ENCODE data around the gene DDX5. TPM values are rescaled to one million over a fixed set of nuclear protein-coding genes. Genes with fewer than 3 reads are reported as not detected.

Gene DDX5
- total RNA-seq, 1 experiment from 2014 or later: 832 TPM

- TF ChIP-seq CTCF (IDR thresholded peaks at IDR 0.05; ENCODE audit: unreplicated experiment): no peak
- ChIA-PET CTCF (no interaction called here), POLR2A (interaction anchor here (5.2 kb wide), 1 partner anchor 12 kb away, joined by 225 read pairs; the partner anchor contains the start of genes CEP95 and DDX5)
- intact Hi-C loops (cut with micrococcal nuclease): no loop called here
- peaks cover 19% of the 10 kb centered on the region for H3K4me1 Mint-ChIP-seq (ENCODE audit: insufficient read depth, unreplicated experiment)
- no peak for DNase-seq (ENCODE audit: unreplicated experiment)
- H3K27me3 Mint-ChIP-seq (ENCODE audit: insufficient read depth, unreplicated experiment): no peaks in the 10 kb centered on the region
- peak overlapping the region; percentile 100 for H3K4me3 Mint-ChIP-seq (ENCODE audit: unreplicated experiment)
- no peak overlapping the region for H3K27ac Mint-ChIP-seq (ENCODE audit: low read depth, unreplicated experiment)
- H3K9me3 Mint-ChIP-seq (ENCODE audit: unreplicated experiment): no peaks in the 10 kb centered on the region
- H3K36me3 Mint-ChIP-seq (ENCODE audit: insufficient read depth, unreplicated experiment): peaks cover 80% of the 10 kb centered on the region
- BruUV-seq (replicated peaks): no TSS peak
Observed at GRCh38 chr17:64494121-64494520, 12.0 kb downstream of the DDX5 start.

- TF ChIP-seq CTCF (IDR thresholded peaks at IDR 0.05; ENCODE audit: unreplicated experiment): peak; percentile 25
- peak; percentile 49 for DNase-seq (ENCODE audit: unreplicated experiment)
- Mint-ChIP-seq H3K4me3 (ENCODE audit: unreplicated experiment) (no peak overlapping the region), H3K27me3 (ENCODE audit: insufficient read depth, unreplicated experiment) (no peaks in the 10 kb centered on the region), H3K27ac (ENCODE audit: low read depth, unreplicated experiment) (no peak overlapping the region), H3K36me3 (ENCODE audit: insufficient read depth, unreplicated experiment) (peaks cover 80% of the 10 kb centered on the region), H3K9me3 (ENCODE audit: unreplicated experiment) (no peaks in the 10 kb centered on the region), H3K4me1 (ENCODE audit: insufficient read depth, unreplicated experiment) (peaks cover 13% of the 10 kb centered on the region)
- no TSS peak for BruUV-seq (replicated peaks)
- POLR2A ChIA-PET: interaction anchor here (1.6 to 4.2 kb wide), 2 partner anchors 9 to 13 kb away, joined by 5 to 48 read pairs; partner anchors contain the start of genes CEP95 and DDX5
- CTCF ChIA-PET: interaction anchor here (0.6 to 4.0 kb wide), 9 partner anchors 10 to 645 kb away, joined by 3 to 49 read pairs (median 3); no protein-coding TSS in a partner anchor
- intact Hi-C loops (cut with micrococcal nuclease): no loop called here
Observed at GRCh38 chr17:64492481-64493109, 13.5 kb downstream of the DDX5 start.

DNA sequence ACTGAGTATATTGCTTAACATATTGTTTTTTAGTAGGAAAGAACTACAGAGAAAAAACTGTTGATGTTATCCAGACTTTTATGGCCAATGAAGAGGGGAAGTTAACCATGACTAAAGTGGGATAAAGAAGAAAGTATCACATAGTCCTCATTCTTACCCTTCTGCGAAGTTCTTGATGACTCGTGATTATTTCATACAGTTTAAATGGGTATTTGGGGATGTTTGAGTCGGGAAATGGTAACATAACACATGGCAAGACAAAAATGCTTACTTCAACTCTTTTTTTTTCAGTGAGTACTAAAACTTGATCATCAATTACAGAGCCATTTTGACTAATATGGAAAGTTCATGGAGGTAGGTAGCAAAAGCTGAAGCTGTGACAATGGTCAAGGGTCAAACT is 14.1 kb downstream of the DDX5 start:
- intact Hi-C loops (cut with micrococcal nuclease): loop anchor here (1.0 kb wide), 1 partner anchor 72 kb away; no protein-coding TSS in a partner anchor
- CTCF ChIA-PET: interaction anchor here (0.6 to 4.0 kb wide), 10 partner anchors 10 to 644 kb away, joined by 3 to 49 read pairs (median 3); no protein-coding TSS in a partner anchor
- BruUV-seq (replicated peaks): no TSS peak

More for the DNA sequence above, 14.1 kb downstream of the DDX5 start:
- DNase-seq (ENCODE audit: unreplicated experiment): no peak
- H3K27ac Mint-ChIP-seq (ENCODE audit: low read depth, unreplicated experiment): no peak overlapping the region
- POLR2A ChIA-PET: interaction anchor here (1.5 to 4.2 kb wide), 3 partner anchors 10 to 72 kb away, joined by 5 to 48 read pairs (median 6); partner anchors contain the start of genes CEP95 and DDX5
- H3K4me1 Mint-ChIP-seq (ENCODE audit: insufficient read depth, unreplicated experiment): peaks cover 13% of the 10 kb centered on the region
- peaks cover 80% of the 10 kb centered on the region for H3K36me3 Mint-ChIP-seq (ENCODE audit: insufficient read depth, unreplicated experiment)
- H3K4me3 Mint-ChIP-seq (ENCODE audit: unreplicated experiment): no peak overlapping the region
- no peak for TF ChIP-seq CTCF (IDR thresholded peaks at IDR 0.05; ENCODE audit: unreplicated experiment)
- no peaks in the 10 kb centered on the region for H3K27me3 Mint-ChIP-seq (ENCODE audit: insufficient read depth, unreplicated experiment)
- H3K9me3 Mint-ChIP-seq (ENCODE audit: unreplicated experiment): no peaks in the 10 kb centered on the region

All from MCF 10A (cell line).